ENCODE data around the gene ADCY2.
"Not testable (repeated sequence)": the region's sequence is repeated elsewhere in the genome, so short reads cannot be mapped to it uniquely, and the experiment has no call there.

Gene ADCY2

DNA sequence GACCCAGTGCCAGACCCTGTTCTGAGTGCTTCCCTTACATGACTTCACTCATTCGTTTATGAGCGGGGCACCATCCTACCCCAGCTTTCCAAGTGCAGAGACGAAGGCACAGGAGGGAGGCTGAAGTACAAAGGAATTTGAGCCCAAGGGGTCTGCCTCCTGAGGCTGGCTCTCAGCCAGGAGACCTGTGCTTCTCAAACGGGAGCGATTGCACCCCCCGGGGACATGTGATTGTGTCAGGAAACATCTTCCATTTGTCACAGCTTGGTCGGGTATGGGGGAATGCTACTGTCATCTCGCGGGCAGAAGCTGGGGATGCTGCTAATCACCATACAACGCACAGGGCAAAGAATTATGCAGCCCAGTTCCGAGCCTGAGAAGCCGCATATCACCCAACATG lies 23.9 kb downstream of the ADCY2 start:
- no peak for DNase-seq (ENCODE audit: extremely low spot score)
- POLR2A ChIA-PET, result no interaction called here
- TF ChIP-seq, protein P1, sequence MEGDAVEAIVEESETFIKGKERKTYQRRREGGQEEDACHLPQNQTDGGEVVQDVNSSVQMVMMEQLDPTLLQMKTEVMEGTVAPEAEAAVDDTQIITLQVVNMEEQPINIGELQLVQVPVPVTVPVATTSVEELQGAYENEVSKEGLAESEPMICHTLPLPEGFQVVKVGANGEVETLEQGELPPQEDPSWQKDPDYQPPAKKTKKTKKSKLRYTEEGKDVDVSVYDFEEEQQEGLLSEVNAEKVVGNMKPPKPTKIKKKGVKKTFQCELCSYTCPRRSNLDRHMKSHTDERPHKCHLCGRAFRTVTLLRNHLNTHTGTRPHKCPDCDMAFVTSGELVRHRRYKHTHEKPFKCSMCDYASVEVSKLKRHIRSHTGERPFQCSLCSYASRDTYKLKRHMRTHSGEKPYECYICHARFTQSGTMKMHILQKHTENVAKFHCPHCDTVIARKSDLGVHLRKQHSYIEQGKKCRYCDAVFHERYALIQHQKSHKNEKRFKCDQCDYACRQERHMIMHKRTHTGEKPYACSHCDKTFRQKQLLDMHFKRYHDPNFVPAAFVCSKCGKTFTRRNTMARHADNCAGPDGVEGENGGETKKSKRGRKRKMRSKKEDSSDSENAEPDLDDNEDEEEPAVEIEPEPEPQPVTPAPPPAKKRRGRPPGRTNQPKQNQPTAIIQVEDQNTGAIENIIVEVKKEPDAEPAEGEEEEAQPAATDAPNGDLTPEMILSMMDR (IDR thresholded peaks at IDR 0.05; ENCODE audit: control extremely low read depth, extremely low read depth, low read depth, missing control alignments), result no peak
- CTCF ChIA-PET, result interaction anchor here (1.4 kb wide), 2 partner anchors 9 to 10 kb away, joined by 3 to 5 read pairs; no protein-coding TSS in a partner anchor

DNA sequence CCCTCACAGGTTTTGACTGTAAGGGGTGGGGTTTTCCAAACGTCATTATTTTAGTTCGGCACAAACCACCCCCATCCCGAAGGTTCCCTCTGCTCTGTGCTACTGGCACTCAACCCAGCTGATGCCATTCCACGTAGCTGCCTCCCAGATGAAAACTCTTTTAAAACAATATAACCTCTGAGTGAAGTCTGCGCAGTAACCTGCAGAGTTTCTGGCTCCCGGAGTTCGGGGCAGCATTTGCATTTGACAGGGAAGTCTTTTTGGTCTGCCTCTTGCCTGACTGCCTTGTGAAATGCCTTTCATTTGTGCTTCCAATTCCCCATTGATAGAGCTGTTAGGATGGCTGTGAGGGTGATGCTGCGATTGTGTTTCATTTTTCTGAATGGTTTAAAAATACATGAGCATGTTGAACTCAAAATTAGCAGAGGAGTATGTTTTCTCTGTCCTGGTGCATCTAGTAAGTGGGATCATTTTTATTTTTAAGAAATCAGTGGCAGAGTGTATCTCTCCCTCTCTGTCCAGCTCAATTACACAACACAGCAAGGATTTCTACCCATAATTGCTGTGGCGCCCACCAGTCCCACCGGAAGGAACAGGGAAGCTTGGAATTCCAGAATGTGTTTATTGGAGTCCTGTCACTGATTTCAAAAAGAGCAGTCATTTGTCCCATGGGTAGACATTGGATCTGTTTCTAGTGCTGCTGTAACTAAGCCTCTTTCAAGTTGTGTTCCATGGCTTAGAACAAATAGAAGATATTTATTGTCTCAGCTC lies 24.8 kb downstream of the ADCY2 start:
- DNase-seq (ENCODE audit: extremely low spot score), result no peak
- ChIA-PET CTCF (interaction anchor here (1.4 kb wide), 1 partner anchor 8 kb away, joined by 3 read pairs; no protein-coding TSS in a partner anchor), POLR2A (no interaction called here)
- TF ChIP-seq, protein P1 (IDR thresholded peaks at IDR 0.05; ENCODE audit: control extremely low read depth, extremely low read depth, low read depth, missing control alignments), result no peak

DNA sequence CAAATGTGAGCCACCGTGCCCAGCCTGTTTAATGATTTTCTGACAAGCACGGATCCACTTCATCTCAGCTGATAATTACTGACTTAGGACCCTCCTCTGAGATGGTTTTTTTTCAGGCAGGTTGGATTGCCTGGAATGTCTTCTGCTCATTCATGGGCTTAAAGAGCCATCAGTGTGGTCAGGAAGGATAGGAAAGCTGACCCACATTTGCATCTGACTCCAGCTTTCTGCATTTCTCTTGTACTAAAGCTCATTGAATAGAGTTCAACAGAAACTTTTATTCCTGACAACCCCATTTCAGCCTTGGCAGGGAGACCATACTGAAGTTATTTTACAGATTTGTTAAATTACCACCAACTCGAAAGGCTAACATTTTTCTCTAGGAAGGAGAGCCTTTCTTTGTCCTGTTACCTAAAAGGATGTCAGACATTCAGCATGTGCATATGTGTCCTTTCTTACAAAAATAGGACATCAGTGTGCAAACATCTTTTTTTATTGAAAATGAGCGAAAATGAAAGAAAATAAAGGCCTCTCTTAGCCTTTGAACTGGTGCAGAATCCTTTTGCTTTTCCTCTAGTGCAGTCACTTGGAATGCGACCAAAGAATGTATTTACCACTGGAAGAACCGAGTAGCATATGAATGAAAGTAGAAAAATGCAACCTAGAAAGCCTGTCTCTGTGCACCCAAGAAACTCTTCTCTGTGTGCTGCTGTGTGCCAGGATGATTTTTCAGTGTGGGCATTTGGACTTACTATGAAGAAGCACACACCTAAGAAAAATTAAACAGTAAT lies 26.6 kb downstream of the ADCY2 start:
- POLR2A ChIA-PET, result no interaction called here
- TF ChIP-seq, protein P1 (IDR thresholded peaks at IDR 0.05; ENCODE audit: control extremely low read depth, extremely low read depth, low read depth, missing control alignments), result no peak
- no peak for DNase-seq (ENCODE audit: extremely low spot score)
- CTCF ChIA-PET, result no interaction called here

DNA sequence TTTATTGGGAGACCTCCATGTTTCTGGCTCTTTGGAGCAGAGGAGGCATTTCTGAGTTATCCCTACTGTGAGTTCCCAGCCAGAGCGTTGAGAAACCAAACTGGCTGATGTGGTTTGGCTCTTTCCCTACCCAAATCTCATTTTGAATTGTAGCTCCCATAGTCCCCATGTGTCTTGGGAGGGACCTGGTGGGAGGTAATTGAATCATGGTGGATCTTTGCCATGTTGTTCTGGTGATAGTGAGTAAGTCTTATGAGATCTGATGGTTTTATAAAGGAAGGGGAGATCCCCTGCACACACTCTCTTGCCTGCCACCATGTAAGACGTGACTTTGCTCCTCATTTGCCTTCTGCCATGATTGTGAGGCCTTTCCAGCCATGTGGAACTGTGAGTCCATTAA lies 27.3 kb downstream of the ADCY2 start:
- CTCF ChIA-PET; DNase-seq (ENCODE audit: extremely low spot score); POLR2A ChIA-PET: not testable (repeated sequence)

DNA sequence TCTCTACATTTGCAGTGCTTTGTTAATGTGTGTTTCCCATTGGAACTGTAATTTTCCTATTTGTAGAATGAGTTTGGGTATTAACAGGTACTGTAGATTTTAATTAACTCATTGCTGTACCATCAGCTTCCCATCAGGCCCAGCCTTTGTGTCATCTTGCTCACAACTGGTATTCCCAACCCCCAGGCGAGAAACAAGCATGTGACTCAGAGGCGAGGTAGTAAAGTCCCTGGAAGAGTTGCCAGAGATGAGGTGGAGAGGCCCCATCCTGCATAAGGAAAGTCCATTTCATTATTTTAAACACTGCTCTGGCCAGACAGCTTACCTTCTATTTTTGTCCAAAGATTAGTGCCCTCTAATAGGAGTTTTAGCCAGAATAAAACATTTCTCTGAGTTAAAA lies 29.9 kb downstream of the ADCY2 start:
- CTCF ChIA-PET, result no interaction called here
- TF ChIP-seq, protein P1 (IDR thresholded peaks at IDR 0.05; ENCODE audit: control extremely low read depth, extremely low read depth, low read depth, missing control alignments), result no peak
- no peak for DNase-seq (ENCODE audit: extremely low spot score)
- POLR2A ChIA-PET, result no interaction called here

DNA sequence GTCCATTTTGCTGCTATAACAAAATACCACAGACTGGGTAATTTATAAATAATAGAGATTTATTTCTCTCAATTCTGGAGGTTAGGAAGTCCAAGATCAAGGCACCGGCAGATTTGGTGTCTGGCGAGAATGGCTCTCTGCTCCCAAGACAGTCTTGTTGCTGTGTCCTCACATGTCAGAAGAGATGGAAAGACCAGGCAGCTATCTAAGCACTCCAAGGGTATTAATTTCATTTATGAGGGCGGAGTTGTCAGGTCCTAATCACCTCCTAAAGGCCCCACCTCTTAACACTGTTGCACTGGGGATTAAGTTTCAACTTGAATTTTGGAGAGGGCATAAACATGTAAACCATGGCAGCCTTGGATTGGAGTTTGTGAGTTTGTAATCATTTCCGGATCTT lies 30.3 kb downstream of the ADCY2 start:
- no peak for DNase-seq (ENCODE audit: extremely low spot score)
- CTCF ChIA-PET, result no interaction called here
- TF ChIP-seq, protein P1 (IDR thresholded peaks at IDR 0.05; ENCODE audit: control extremely low read depth, extremely low read depth, low read depth, missing control alignments), result no peak
- POLR2A ChIA-PET, result no interaction called here

DNA sequence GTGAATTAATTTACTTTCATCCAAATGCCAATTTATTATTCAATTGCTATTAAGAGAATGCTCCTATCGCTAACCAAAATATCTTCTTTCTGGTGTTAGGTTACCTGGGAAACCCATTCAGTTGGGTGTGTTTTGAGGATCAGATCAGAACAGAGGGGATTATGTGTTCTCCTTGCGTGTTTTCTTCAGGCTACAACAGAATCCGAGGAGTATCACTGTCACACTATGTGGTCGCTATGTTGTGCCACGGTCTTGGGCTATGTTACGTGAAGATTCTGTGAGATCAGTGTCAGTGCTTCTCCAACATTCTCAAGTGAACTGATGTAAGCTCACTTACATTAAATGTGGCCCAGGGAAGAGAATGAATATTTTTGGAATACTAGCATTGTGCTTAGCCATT lies 39.0 kb downstream of the ADCY2 start:
- POLR2A ChIA-PET, result no interaction called here
- TF ChIP-seq, protein P1 (IDR thresholded peaks at IDR 0.05; ENCODE audit: control extremely low read depth, extremely low read depth, low read depth, missing control alignments), result no peak
- no peak for DNase-seq (ENCODE audit: extremely low spot score)
- CTCF ChIA-PET, result no interaction called here
